Ascending aorta (tissue), 2 donors: ENCODE results near the gene TPRA1. TPM values are rescaled to one million over a fixed set of nuclear protein-coding genes. Genes with fewer than 3 reads are reported as not detected.

Source experiments
- DNase-seq, 2 donors: peaks; one replicate each; pipeline ENCODE4 v3.0.0-alpha.2; 2019; ENCODE audit warnings: low spot score in 2 of 2
- H3K27ac ChIP-seq, 2 donors: fragments of 200-600 bp; sonication (generic); one replicate each; pipeline ENCODE4 v1.5.1; 2016 to 2017; ENCODE audit warnings: mild to moderate bottlenecking in 1 of 2
- H3K27me3 ChIP-seq: fragments of 200-600 bp; sonication (generic); one replicate; pipeline ENCODE4 v1.5.1; 2017
- H3K36me3 ChIP-seq, 2 donors: fragments of 200-600 bp; sonication (generic); one replicate each; pipeline ENCODE4 v1.5.1; 2016
- H3K4me1 ChIP-seq, 2 donors: fragments of 200-600 bp; sonication (generic); one replicate each; pipeline ENCODE4 v1.5.1; 2016 to 2017; ENCODE audit warnings: mild to moderate bottlenecking in 1 of 2
- H3K4me3 ChIP-seq, 2 donors: fragments of 200-600 bp; sonication (generic); one replicate each; pipeline ENCODE4 v1.5.1; 2016 to 2017; ENCODE audit warnings: mild to moderate bottlenecking in 1 of 2
- H3K9me3 ChIP-seq, 2 donors: fragments of 200-600 bp; sonication (generic); one replicate each; pipeline ENCODE4 v1.5.1; 2016
- intact Hi-C: fragments of 100-400 bp; cut with DNase I; formaldehyde crosslinking; loops from one replicate; pipeline ENCODE4 v1.15.1; 2023
- total RNA-seq: library from RNA; depleted of rRNA; stranded (reverse); fragments of >200 nt; gene quantifications from one replicate; pipeline ENCODE4 v1.1.0, GENCODE V29; 2016
- TF ChIP-seq, protein P1 (sequence below), 3 experiments: fragments of 200-600 bp in 2 of 3; fragments of 450-650 bp in 1 of 3; sonication (generic) in 2 of 3; IDR thresholded peaks; one replicate each; pipeline ENCODE4 v1.5.1; 2016 to 2019; ENCODE audit warnings: antibody characterized with exemption in 3 of 3, mild to moderate bottlenecking in 1 of 3, moderate library complexity in 1 of 3

Gene TPRA1
- total RNA-seq, 1 donor from 2014 or later, result 87.1 TPM

DNA sequence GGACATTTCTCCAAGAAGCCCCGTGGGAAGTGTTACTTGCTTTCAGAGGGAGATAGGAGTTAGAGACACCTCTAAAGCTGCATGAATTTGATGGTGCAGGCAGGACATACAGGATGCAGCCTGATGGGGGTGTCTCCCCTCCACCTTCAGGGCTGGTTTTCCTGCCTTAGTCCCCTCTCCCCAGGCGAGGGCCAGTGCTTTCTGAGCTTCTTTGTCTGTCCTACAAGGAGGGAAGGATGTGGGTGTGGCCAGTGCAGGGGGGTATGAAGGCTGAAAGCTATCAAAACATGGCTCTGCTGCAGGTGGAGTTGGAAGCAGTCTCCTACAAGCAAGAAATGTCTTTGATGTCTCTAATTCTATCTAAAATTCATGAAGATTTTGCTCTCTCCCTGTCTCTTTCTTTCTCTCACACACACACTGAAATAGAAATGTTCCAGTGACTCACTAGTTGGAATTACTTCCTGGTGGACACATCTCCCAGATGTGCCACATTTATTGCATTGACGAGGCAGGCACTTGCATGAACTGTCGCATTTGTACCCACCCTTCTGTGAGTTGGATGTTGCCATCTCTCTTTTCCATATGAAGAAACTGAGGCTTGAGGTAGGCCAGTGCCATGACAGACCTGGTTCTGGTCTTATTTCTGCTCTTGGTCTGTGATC, 24.5 kb upstream of the TPRA1 start:
- DNase-seq, result no peak
- Histone ChIP-seq H3K27ac (no peak overlapping the region), H3K36me3 (no peaks in the 10 kb centered on the region)

DNA sequence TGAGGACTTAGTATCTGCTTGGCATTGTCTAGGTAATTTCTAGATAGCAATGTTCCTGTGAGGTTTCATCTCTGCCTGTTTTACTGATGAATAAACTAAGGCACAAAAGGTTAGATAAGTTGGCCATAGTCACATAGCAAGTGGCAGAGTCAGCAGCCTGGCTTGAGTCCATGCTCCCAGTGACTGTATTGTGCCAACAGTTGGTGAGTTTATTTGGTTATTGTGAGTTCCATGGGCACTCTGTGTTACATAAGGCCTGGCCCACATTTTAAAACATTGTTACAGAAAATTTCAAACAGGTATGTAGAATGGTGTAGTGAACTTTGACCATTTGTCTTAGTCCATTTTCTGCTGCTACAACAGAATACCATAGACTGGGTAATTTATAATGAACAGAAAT, 22.9 kb upstream of the TPRA1 start:
- H3K36me3 ChIP-seq, result no peaks in the 10 kb centered on the region

More for the DNA sequence above, 24.5 kb upstream of the TPRA1 start:
- H3K27me3 ChIP-seq, result no peaks in the 10 kb centered on the region
- no peak overlapping the region for H3K4me3 ChIP-seq
- no peaks in the 10 kb centered on the region for H3K9me3 ChIP-seq
- intact Hi-C loops, result no loop called here
- H3K4me1 ChIP-seq, result peaks cover 0 to 6% of the 10 kb centered on the region in 2 donors
- TF ChIP-seq, protein P1, sequence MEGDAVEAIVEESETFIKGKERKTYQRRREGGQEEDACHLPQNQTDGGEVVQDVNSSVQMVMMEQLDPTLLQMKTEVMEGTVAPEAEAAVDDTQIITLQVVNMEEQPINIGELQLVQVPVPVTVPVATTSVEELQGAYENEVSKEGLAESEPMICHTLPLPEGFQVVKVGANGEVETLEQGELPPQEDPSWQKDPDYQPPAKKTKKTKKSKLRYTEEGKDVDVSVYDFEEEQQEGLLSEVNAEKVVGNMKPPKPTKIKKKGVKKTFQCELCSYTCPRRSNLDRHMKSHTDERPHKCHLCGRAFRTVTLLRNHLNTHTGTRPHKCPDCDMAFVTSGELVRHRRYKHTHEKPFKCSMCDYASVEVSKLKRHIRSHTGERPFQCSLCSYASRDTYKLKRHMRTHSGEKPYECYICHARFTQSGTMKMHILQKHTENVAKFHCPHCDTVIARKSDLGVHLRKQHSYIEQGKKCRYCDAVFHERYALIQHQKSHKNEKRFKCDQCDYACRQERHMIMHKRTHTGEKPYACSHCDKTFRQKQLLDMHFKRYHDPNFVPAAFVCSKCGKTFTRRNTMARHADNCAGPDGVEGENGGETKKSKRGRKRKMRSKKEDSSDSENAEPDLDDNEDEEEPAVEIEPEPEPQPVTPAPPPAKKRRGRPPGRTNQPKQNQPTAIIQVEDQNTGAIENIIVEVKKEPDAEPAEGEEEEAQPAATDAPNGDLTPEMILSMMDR (IDR thresholded peaks at IDR 0.05), result no peak

DNA sequence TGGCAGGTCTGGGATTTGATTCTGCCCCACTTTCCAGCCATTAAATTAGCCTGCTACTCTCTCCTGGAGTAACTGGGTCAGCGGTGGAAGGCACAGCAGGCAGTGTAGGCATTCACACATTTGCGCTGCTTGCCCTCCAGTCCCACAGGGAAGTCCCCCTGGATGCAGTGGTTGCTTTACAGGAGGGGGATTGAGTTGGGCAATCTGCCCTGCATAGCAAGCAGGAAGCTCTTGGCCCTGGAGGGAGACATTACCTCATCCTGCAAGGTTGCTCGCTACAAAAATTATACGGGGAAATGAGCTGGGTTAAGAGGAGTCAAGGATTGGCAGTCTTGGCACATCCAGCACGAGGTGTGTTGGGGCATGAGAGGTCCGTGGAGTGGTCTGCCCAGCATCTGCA, 22.4 kb upstream of the TPRA1 start:
- H3K4me3 ChIP-seq, result no peak overlapping the region
- TF ChIP-seq, protein P1 (IDR thresholded peaks at IDR 0.05), result no peak
- no peaks in the 10 kb centered on the region for H3K27me3 ChIP-seq
- no peak for DNase-seq
- intact Hi-C loops, result no loop called here
- peak overlapping the region in 1 of 2 donors; percentile 28 for H3K27ac ChIP-seq
- H3K9me3 ChIP-seq, result no peaks in the 10 kb centered on the region
- peaks cover 0 to 6% of the 10 kb centered on the region in 2 donors for H3K4me1 ChIP-seq
- no peaks in the 10 kb centered on the region for H3K36me3 ChIP-seq

More for the DNA sequence above, 22.9 kb upstream of the TPRA1 start:
- TF ChIP-seq, protein P1 (IDR thresholded peaks at IDR 0.05), result no peak
- Histone ChIP-seq H3K4me1 (peaks cover 0 to 6% of the 10 kb centered on the region in 2 donors), H3K4me3 (no peak overlapping the region), H3K27ac (peak overlapping the region in 1 of 2 donors; percentile 28), H3K27me3 (no peaks in the 10 kb centered on the region), H3K9me3 (no peaks in the 10 kb centered on the region)
- intact Hi-C loops, result no loop called here
- no peak for DNase-seq

DNA sequence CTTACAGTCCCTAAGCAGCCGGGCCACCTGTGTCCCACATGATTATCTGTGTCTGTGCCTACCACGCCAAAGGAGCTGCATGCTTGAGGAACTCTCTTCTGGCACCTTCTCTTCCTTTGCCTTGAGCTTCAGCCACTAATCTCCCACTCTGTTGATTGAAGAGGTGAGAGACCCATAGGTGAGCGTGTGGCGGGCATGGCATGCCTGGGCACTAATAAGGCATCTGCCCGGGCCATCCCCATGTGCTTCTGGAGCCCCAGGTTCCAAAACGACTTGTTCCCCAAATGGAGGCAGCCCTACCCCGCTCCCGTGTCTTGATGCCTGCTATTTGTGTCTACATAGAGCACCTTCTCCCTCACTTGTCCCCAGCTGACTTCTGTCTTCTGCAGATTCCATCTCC, 20.7 kb upstream of the TPRA1 start:
- H3K9me3 ChIP-seq, result no peaks in the 10 kb centered on the region
- H3K27me3 ChIP-seq, result no peaks in the 10 kb centered on the region
- no peak overlapping the region for H3K4me3 ChIP-seq
- H3K27ac ChIP-seq, result no peak overlapping the region
- no peak for DNase-seq
- H3K4me1 ChIP-seq, result peaks cover 0 to 6% of the 10 kb centered on the region in 2 donors
- intact Hi-C loops, result no loop called here
- TF ChIP-seq, protein P1 (IDR thresholded peaks at IDR 0.05), result no peak
- peaks cover 5 to 10% of the 10 kb centered on the region in 2 donors for H3K36me3 ChIP-seq

DNA sequence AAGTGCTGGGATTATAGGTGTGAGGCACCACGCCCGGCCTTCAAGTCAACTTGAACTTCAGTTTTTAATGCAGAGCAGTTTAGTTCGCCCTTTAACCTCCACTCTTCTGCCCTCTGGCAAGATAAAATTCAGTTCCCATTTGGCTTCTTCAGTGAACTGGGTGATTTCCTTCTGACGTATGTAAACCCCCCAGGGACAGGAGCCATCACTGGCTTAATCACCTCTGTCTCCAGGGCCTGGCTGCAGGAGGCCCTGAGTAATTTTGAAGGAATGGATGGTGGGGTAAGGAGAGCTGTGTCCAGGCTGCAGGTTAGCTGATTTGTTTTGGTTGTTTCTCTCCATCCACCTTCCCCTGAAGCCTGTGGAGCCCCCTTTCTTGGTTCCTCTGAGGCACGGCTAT, 19.6 kb upstream of the TPRA1 start:
- Histone ChIP-seq H3K9me3 (no peaks in the 10 kb centered on the region), H3K36me3 (peaks cover 5 to 13% of the 10 kb centered on the region in 2 donors), H3K4me1 (peaks cover 0 to 6% of the 10 kb centered on the region in 2 donors), H3K4me3 (no peak overlapping the region), H3K27ac (no peak overlapping the region), H3K27me3 (no peaks in the 10 kb centered on the region)
- TF ChIP-seq, protein P1 (IDR thresholded peaks at IDR 0.05), result no peak
- no peak for DNase-seq
- intact Hi-C loops, result no loop called here
